GM12878 (cell line): ENCODE data around the gene MAP4K1. TPM values are rescaled to one million over a fixed set of nuclear protein-coding genes. Genes with fewer than 3 reads are reported as not detected.

Experiments
- BCL3 ChIP-seq: IDR thresholded peaks from 2 replicates; pipeline ENCODE4 v1.6.1; 2011; ENCODE audit warnings: borderline replicate concordance, low read depth, mild to moderate bottlenecking, moderate library complexity, low read length; ENCODE audit not compliant: insufficient read depth, poor library complexity, severe bottlenecking
- BRCA1 ChIP-seq: IDR thresholded peaks from 2 replicates; pipeline ENCODE4 v1.6.1; 2011; ENCODE audit warnings: low read depth, low read length, improper control_type of control experiment
- CHD4 ChIP-seq: fragments of 200-600 bp; sonication (generic); IDR thresholded peaks from 2 replicates; pipeline ENCODE4 v1.6.1; 2016; ENCODE audit warnings: mild to moderate bottlenecking
- EED ChIP-seq: sonication (generic); IDR thresholded peaks from 2 replicates; pipeline ENCODE4 v1.6.1; 2016; ENCODE audit warnings: antibody characterized with exemption, low read depth
- EGR1 ChIP-seq, 2 experiments: IDR thresholded peaks; 1 replicate in 1 of 2; 2 replicates in 1 of 2; pipeline ENCODE4 v1.6.1; 2011 to 2012; ENCODE audit warnings: low read depth in 2 of 2, low read length in 2 of 2, borderline replicate concordance in 1 of 2, mild to moderate bottlenecking in 1 of 2, moderate library complexity in 1 of 2
- ETV6 ChIP-seq, 2 experiments: fragments of 450-650 bp in 1 of 2; IDR thresholded peaks in 1 of 2; conservative IDR thresholded peaks in 1 of 2; 2 replicates each; pipeline ENCODE4 v1.6.1; 2014; ENCODE audit warnings: antibody characterized with exemption in 1 of 2, borderline replicate concordance in 1 of 2, low read depth in 1 of 2, mild to moderate bottlenecking in 1 of 2, moderate library complexity in 1 of 2
- FOXM1 ChIP-seq: IDR thresholded peaks from 2 replicates; pipeline ENCODE4 v1.6.1; 2012; ENCODE audit warnings: low read depth, mild to moderate bottlenecking, inconsistent platforms, low read length, moderate library complexity
- NFIC ChIP-seq: IDR thresholded peaks from 2 replicates; pipeline ENCODE4 v1.6.1; 2012; ENCODE audit warnings: low read depth, mild to moderate bottlenecking, inconsistent platforms, low read length, moderate library complexity
- NFYA ChIP-seq: IDR thresholded peaks from 2 replicates; pipeline ENCODE4 v1.6.1; 2011; ENCODE audit warnings: low read depth, mild to moderate bottlenecking, low read length, improper control_type of control experiment, borderline replicate concordance
- NR2F1 ChIP-seq: fragments of 450-650 bp; conservative IDR thresholded peaks from 2 replicates; pipeline ENCODE4 v1.6.1; 2017; ENCODE audit warnings: mild to moderate bottlenecking
- PKNOX1 ChIP-seq: fragments of 450-650 bp; IDR thresholded peaks from 2 replicates; pipeline ENCODE4 v1.6.1; 2016; ENCODE audit warnings: mild to moderate bottlenecking
- PML ChIP-seq: IDR thresholded peaks from 2 replicates; pipeline ENCODE4 v1.6.1; 2012; ENCODE audit warnings: low read length, inconsistent platforms
- POLR2AphosphoS2 ChIP-seq: IDR thresholded peaks from 2 replicates; pipeline ENCODE4 v1.6.1; 2011; ENCODE audit warnings: low read depth, mild to moderate bottlenecking, low read length, improper control_type of control experiment, moderate library complexity
- RAD51 ChIP-seq: fragments of 450-650 bp; IDR thresholded peaks from 2 replicates; pipeline ENCODE4 v1.6.1; 2016; ENCODE audit warnings: moderate library complexity, mild to moderate bottlenecking, inconsistent platforms
- SMARCA5 ChIP-seq: fragments of 450-650 bp; IDR thresholded peaks from 2 replicates; pipeline ENCODE4 v1.6.1; 2017; ENCODE audit warnings: mild to moderate bottlenecking
- WRNIP1 ChIP-seq: IDR thresholded peaks from 2 replicates; pipeline ENCODE4 v1.6.1; 2011; ENCODE audit warnings: low read depth, low read length, improper control_type of control experiment, borderline replicate concordance
- ZBTB33 ChIP-seq: fragments of 450-650 bp; IDR thresholded peaks from 2 replicates; pipeline ENCODE4 v1.6.1; 2017; ENCODE audit warnings: mild to moderate bottlenecking
- ZBTB4 ChIP-seq: fragments of 450-650 bp; formaldehyde crosslinking; IDR thresholded peaks from 2 replicates; pipeline ENCODE4 v1.4.0; 2022; ENCODE audit warnings: mild to moderate bottlenecking, moderate library complexity
- ZNF207 ChIP-seq: fragments of 450-650 bp; IDR thresholded peaks from 2 replicates; pipeline ENCODE4 v1.6.1; 2014; ENCODE audit warnings: antibody characterized with exemption, mild to moderate bottlenecking, borderline replicate concordance
- ZSCAN29 ChIP-seq: fragments of 450-650 bp; IDR thresholded peaks from 2 replicates; pipeline ENCODE4 v1.6.1; 2017; ENCODE audit warnings: mild to moderate bottlenecking, moderate library complexity
- polyA plus RNA-seq, 11 experiments: library from polyadenylated mRNA; depleted of rRNA in 4 of 11; unstranded in 6 of 11; stranded (reverse) in 5 of 11; fragments of >200 nt; fragmentation: Nextera tagmentation in 4 of 11; fragmentation: Illumina TruSeq in 1 of 11; extraction: Ambion mirVana in 4 of 11; extraction: Trizol in 1 of 11; gene quantifications; 1 replicate in 1 of 11; 2 replicates in 10 of 11; pipeline versions ENCODE4 v1.2.1 to v1.2.3, GENCODE V29; 2011 to 2016; ENCODE audit warnings: inconsistent platforms in 2 of 11, missing spikeins in 2 of 11, low read depth in 1 of 11
- total RNA-seq, 4 experiments: library from RNA; depleted of rRNA in 3 of 4; stranded (reverse); fragments of >200 nt in 3 of 4; fragmentation: Illumina TruSeq in 1 of 4; extraction: Trizol in 1 of 4; gene quantifications; 2 replicates each; pipeline versions ENCODE4 v1.2.1 to v1.2.3, GENCODE V29; 2013 to 2021

The MAP4K1 gene
- total and polyA plus RNA-seq, 10 of the 15 experiments (the other 5 are each of a cell fraction or from before 2014, with no cell fraction given): 39.2 to 306 (median 140) TPM

GRCh38 chr19:38647368-38647965, 29.7 kb upstream of the MAP4K1 start, which contains the start of gene ACTN4 (continued):
- TF ChIP-seq SMARCA5 (0 out of 2 replicates have a peak, but pooled peaks have one; percentile 53), NR2F1 (0 out of 2 replicates have a peak, but pooled peaks have one; percentile 23), NFYA (no peak), ZBTB4 (CRISPR knock-in tag) (no peak), BRCA1 (no peak), BCL3 (no peak), ZBTB33 (no peak), WRNIP1 (no peak), ZNF207 (no peak), EGR1 (IDR thresholded peaks at IDR 0.05; ENCODE audit: borderline replicate concordance in 1 of 2, low read depth in 2 of 2, low read length in 2 of 2) (peak in 1 of 2 experiments; percentile 36; a peak in 1 of 3 replicates), PKNOX1 (0 out of 2 replicates have a peak, but pooled peaks have one; percentile 21), ETV6 (conservative IDR thresholded peaks at IDR 0.05 in 1 of 2, IDR thresholded peaks at IDR 0.05 in 1 of 2; ENCODE audit: borderline replicate concordance in 1 of 2, low read depth in 1 of 2) (no peak), EED (no peak), FOXM1 (no peak), POLR2AphosphoS2 (peak; percentile 93; the same call in 1 of the 2 replicates), RAD51 (no peak), CHD4 (no peak), PML (no peak), NFIC (no peak), ZSCAN29 (no peak)
